NCI-H1092 treated with DMSO at 0.1 percent for 48 hours (cell line): Measurements from ENCODE around the gene CIAO2A.
"Not testable (repeated sequence)": the region's sequence is repeated elsewhere in the genome, so short reads cannot be mapped to it uniquely, and the experiment has no call there.

Source experiments
- DNase-seq: peaks from one replicate; lab custom pipeline; 2025; lab: John Stamatoyannopoulos, UW

Gene CIAO2A

GRCh38 chr15:64093627-64094417 lies at the start of gene CIAO2A:
Gene CIAO2A, minus strand, starts transcription at chr15:64093838. Its CDS starts 70 bp downstream, at chr15:64093768.
- DNase-seq = peak; percentile 96

GRCh38 chr15:64143276-64143675 lies 49.6 kb upstream of the CIAO2A start:
- no peak for DNase-seq

GRCh38 chr15:64141798-64142512 lies 48.3 kb upstream of the CIAO2A start:
- DNase-seq = no peak

GRCh38 chr15:64138331-64138941 lies 44.8 kb upstream of the CIAO2A start:
- no peak for DNase-seq

- DNase-seq = no peak
Observed at GRCh38 chr15:64137226-64137833, 43.7 kb upstream of the CIAO2A start.

GRCh38 chr15:64136347-64136746 lies 42.7 kb upstream of the CIAO2A start:
- no peak for DNase-seq

GRCh38 chr15:64134345-64134829 lies 40.7 kb upstream of the CIAO2A start:
- DNase-seq = no peak

GRCh38 chr15:64133623-64134344 lies 40.1 kb upstream of the CIAO2A start:
- DNase-seq = no peak

GRCh38 chr15:64132217-64132616 lies 38.6 kb upstream of the CIAO2A start:
- DNase-seq = no peak

- DNase-seq = no peak
Observed at GRCh38 chr15:64131547-64131946, 37.9 kb upstream of the CIAO2A start.

- no peak for DNase-seq
Observed at GRCh38 chr15:64130159-64130558, 36.5 kb upstream of the CIAO2A start.

- no peak for DNase-seq
Observed at GRCh38 chr15:64127521-64128270, 34.1 kb upstream of the CIAO2A start.

GRCh38 chr15:64125978-64126377 lies 32.3 kb upstream of the CIAO2A start:
- DNase-seq = no peak

GRCh38 chr15:64122936-64123351 lies 29.3 kb upstream of the CIAO2A start:
- DNase-seq = no peak

- DNase-seq = no peak
Observed at GRCh38 chr15:64122444-64122843, 28.8 kb upstream of the CIAO2A start.

- DNase-seq = no peak
Observed at GRCh38 chr15:64121614-64122013, 28.0 kb upstream of the CIAO2A start.

- not testable (repeated sequence) for DNase-seq
Observed at GRCh38 chr15:64120322-64120721, 26.7 kb upstream of the CIAO2A start.

- no peak for DNase-seq
Observed at GRCh38 chr15:64117759-64118487, 24.3 kb upstream of the CIAO2A start.

GRCh38 chr15:64112904-64113303 lies 19.3 kb upstream of the CIAO2A start:
- DNase-seq = no peak

- no peak for DNase-seq
Observed at GRCh38 chr15:64112073-64112772, 18.6 kb upstream of the CIAO2A start.
